Prostate gland (tissue), 2 donors: ENCODE results near the gene GAL3ST1. TPM values are rescaled to one million over a fixed set of nuclear protein-coding genes. Genes with fewer than 3 reads are reported as not detected.
"Not testable (repeated sequence)": the region's sequence is repeated elsewhere in the genome, so short reads cannot be mapped to it uniquely, and the experiment has no call there.

ENCODE experiments used
- DNase-seq: peaks from one replicate; pipeline ENCODE4 v3.0.0-alpha.2; 2019; ENCODE audit warnings: low spot score
- H3K27ac ChIP-seq, 2 donors: fragments of 200-600 bp; sonication (generic); 2 replicates each; pipeline ENCODE4 v1.5.1; 2017 to 2019
- H3K27me3 ChIP-seq: fragments of 200-600 bp; sonication (generic); replicated peaks from 2 replicates; pipeline ENCODE4 v1.5.1; 2019; ENCODE audit not compliant: insufficient read depth
- H3K36me3 ChIP-seq, 2 donors: fragments of 200-600 bp; sonication (generic); 1 replicate in 1 of 2; 2 replicates in 1 of 2; pipeline versions ENCODE4 v1.5.1 to v1.8.1; 2017 to 2019
- H3K4me1 ChIP-seq: fragments of 200-600 bp; sonication (generic); replicated peaks from 2 replicates; pipeline ENCODE4 v1.5.1; 2019
- H3K4me3 ChIP-seq, 2 donors: fragments of 200-600 bp; sonication (generic); 2 replicates each; pipeline ENCODE4 v1.5.1; 2017 to 2019
- H3K9me3 ChIP-seq: fragments of 200-600 bp; sonication (generic); 2 replicates; pipeline ENCODE4 v1.5.1; 2017
- POLR2A ChIP-seq: fragments of 450-650 bp; IDR thresholded peaks from one replicate; pipeline ENCODE4 v1.6.1; 2016; ENCODE audit warnings: antibody characterized with exemption, mild to moderate bottlenecking
- POLR2AphosphoS5 ChIP-seq: sonication (generic); formaldehyde crosslinking; IDR thresholded peaks from one replicate; pipeline ENCODE4 v1.6.1; 2017; ENCODE audit warnings: antibody characterized with exemption
- WGBS: methylation state at CpG from one replicate; pipeline ENCODE4 v1.1.5; 2018; 5-methylcytosine and 5-hydroxymethylcytosine counted together
- intact Hi-C: fragments of 100-400 bp; cut with DNase I; formaldehyde crosslinking; loops from one replicate; pipeline ENCODE4 v1.14.2; 2022
- total RNA-seq, 2 donors: library from RNA; depleted of rRNA; stranded (reverse); fragments of >200 nt; gene quantifications; one replicate each; pipeline ENCODE4 v1.1.0, GENCODE V29; 2016
- TF ChIP-seq, protein P1 (sequence below), 4 experiments: fragments of 200-600 bp in 2 of 4; fragments of 450-650 bp in 2 of 4; sonication (generic) in 2 of 4; IDR thresholded peaks; 1 replicate in 3 of 4; 2 replicates in 1 of 4; pipeline ENCODE4 v1.5.1; 2016 to 2019; ENCODE audit warnings: antibody characterized with exemption in 4 of 4, mild to moderate bottlenecking in 2 of 4, moderate library complexity in 2 of 4

GAL3ST1 gene
- total RNA-seq, 2 donors from 2014 or later, result 1.1 to 9.7 TPM

DNA sequence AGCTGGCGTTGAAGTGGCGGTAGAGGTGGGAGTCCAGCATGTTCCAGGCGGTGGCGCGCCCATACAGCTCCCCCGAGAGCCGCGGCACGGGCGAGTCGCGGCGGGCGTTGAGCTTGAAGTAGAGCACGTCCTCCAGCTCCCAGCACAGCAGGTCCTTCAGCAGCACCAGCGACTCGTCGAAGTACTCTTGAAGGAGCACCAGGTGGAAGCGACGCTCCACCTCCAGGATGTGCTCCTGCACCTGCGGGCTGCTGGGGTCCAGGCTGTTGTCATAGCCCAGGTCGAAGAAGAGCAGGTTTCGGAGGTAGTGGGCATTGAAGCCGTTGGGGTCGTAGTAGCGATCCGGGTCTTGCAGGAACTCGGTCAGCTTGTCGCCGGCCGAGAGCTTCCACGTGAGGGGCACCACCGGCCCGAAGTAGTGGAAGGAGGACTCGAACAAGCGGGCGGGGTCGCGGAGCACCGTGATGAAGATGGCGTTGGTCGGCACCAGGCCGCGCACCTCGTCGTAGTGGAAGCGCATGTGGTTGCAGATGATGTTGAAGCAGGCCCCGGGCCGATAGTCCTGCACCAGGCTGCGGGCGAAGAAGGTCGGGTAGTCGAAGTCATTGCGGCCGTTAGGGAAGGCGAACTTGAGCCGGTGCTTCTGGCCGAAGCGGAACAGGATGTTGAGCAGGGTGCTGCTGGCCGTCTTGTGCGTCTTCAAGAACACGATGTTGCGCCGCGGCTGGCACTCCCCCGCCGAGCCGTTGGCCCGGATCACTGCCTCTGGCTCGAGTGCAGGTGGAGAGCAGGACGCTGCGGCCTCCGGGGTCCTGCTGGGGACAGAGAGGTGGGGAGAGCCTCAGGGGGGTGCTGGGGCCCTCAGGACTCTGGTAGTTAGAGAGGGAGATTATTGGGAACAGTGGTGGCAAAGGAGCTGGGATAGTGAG, 18.9 kb downstream of the GAL3ST1 start:
- WGBS, result 95% methylated on average over 72 of the region's 73 CpGs
- Histone ChIP-seq H3K36me3 (no peaks in the 10 kb centered on the region), H3K27ac (no peak overlapping the region), H3K27me3 (no peaks in the 10 kb centered on the region), H3K4me3 (no peak overlapping the region), H3K4me1 (no peaks in the 10 kb centered on the region), H3K9me3 (no peaks in the 10 kb centered on the region)
- TF ChIP-seq POLR2AphosphoS5 (no peak), POLR2A (no peak)
- TF ChIP-seq, protein P1, sequence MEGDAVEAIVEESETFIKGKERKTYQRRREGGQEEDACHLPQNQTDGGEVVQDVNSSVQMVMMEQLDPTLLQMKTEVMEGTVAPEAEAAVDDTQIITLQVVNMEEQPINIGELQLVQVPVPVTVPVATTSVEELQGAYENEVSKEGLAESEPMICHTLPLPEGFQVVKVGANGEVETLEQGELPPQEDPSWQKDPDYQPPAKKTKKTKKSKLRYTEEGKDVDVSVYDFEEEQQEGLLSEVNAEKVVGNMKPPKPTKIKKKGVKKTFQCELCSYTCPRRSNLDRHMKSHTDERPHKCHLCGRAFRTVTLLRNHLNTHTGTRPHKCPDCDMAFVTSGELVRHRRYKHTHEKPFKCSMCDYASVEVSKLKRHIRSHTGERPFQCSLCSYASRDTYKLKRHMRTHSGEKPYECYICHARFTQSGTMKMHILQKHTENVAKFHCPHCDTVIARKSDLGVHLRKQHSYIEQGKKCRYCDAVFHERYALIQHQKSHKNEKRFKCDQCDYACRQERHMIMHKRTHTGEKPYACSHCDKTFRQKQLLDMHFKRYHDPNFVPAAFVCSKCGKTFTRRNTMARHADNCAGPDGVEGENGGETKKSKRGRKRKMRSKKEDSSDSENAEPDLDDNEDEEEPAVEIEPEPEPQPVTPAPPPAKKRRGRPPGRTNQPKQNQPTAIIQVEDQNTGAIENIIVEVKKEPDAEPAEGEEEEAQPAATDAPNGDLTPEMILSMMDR (IDR thresholded peaks at IDR 0.05), result no peak
- intact Hi-C loops, result no loop called here
- no peak for DNase-seq

DNA sequence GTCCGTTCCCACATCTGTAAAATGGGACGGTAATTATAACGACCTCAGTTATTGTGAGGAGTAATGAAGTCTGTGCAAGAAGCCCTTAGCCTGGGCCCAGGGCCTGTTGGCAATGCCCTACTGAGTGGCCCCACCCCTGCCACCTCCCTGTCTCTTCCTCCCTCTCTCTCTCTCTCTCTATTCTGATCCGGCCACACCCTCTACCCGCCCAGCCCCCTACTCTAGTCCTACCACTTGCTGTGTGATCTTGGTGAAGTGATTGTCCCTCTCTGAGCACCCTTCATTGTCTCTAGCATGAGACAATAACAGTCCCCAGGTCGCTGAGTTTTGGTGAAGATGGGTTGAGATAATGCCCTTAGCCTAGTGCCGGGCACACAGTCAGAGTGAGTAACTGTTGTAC, 20.5 kb downstream of the GAL3ST1 start:
- no peak overlapping the region for H3K27ac ChIP-seq
- intact Hi-C loops, result no loop called here
- H3K4me1 ChIP-seq, result no peaks in the 10 kb centered on the region
- TF ChIP-seq POLR2A (no peak), POLR2AphosphoS5 (no peak)
- TF ChIP-seq, protein P1 (IDR thresholded peaks at IDR 0.05), result no peak
- H3K9me3 ChIP-seq, result no peaks in the 10 kb centered on the region
- H3K36me3 ChIP-seq, result no peaks in the 10 kb centered on the region
- no peak for DNase-seq
- H3K4me3 ChIP-seq, result no peak overlapping the region
- H3K27me3 ChIP-seq, result no peaks in the 10 kb centered on the region
- 84% methylated on average over 7 of the region's 7 CpGs for WGBS

DNA sequence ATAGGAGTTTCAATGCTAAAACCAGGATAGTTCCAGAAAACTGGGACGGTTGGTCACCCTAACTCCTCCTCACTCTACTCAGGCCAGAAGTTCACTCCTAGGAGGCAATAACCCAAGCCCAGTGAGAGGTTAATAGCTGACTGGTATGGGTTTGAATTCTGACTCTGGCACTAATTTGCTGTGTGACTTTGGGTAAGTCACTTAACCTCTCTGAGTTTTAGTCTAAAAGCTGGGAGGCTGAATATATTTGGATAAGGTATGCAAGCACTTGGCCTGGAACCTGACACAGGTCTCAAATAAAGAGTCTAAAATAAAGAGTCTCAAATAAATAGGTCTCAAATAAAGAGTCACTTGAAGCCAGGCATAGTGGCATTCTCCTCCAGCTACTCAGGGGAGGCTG, 21.7 kb downstream of the GAL3ST1 start:
- 0% methylated on average over 1 of the region's 1 CpG for WGBS
- no peak overlapping the region for H3K27ac ChIP-seq
- no peaks in the 10 kb centered on the region for H3K27me3 ChIP-seq
- DNase-seq, result no peak
- no peaks in the 10 kb centered on the region for H3K36me3 ChIP-seq
- H3K4me3 ChIP-seq, result no peak overlapping the region
- intact Hi-C loops, result no loop called here
- no peaks in the 10 kb centered on the region for H3K9me3 ChIP-seq
- H3K4me1 ChIP-seq, result no peaks in the 10 kb centered on the region
- TF ChIP-seq POLR2A (no peak), POLR2AphosphoS5 (no peak)
- TF ChIP-seq, protein P1 (IDR thresholded peaks at IDR 0.05), result no peak

DNA sequence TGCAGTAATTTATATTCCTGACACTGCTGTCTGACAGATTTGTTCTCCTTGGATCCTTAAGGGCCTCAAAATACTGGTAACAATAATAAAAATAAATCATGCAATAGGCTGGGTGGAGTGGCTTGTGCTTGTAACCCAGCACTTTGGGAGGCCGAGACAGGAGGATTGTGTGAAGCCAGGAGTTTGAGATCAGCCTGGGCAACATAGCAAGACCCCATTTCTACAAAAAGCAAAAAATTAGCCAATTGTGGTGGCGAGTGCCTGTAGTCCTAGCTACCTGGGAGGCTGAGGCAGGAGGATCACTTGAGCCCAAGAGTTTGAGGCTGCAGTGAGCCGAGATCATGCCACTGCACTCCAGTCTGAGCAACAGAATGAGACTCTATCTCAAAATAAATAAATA, 22.7 kb downstream of the GAL3ST1 start:
- H3K27me3 ChIP-seq, H3K27ac ChIP-seq, intact Hi-C loops, H3K9me3 ChIP-seq, H3K36me3 ChIP-seq, H3K4me3 ChIP-seq, DNase-seq, H3K4me1 ChIP-seq: not testable (repeated sequence)
- WGBS, result 89% methylated on average over 3 of the region's 3 CpGs

DNA sequence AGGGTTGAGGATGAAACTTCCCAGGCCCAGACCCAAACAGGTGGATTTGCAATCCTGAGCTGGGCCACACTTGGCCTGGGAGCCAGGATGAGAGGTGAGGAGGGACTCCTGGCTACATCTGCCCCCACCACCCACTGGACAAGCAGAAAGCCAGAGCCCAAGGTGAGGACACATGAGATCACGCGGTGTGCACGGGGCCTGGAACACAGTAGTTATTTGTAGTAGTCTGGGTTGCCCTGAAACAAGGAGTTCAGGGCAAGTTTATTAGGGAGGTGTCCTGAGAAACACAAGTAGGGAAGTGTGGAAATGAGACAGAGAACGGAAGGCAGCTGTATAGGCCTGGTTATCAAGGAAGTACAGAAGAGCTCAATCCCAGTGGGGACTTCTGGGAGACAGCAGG, 27.3 kb downstream of the GAL3ST1 start:
- H3K27me3 ChIP-seq, result no peaks in the 10 kb centered on the region
- no peak for DNase-seq
- H3K27ac ChIP-seq, result no peak overlapping the region
- no peaks in the 10 kb centered on the region for H3K4me1 ChIP-seq
- no peaks in the 10 kb centered on the region for H3K9me3 ChIP-seq
- H3K4me3 ChIP-seq, result no peak overlapping the region
- intact Hi-C loops, result no loop called here
- WGBS, result 92% methylated on average over 4 of the region's 4 CpGs
- no peaks in the 10 kb centered on the region for H3K36me3 ChIP-seq
- TF ChIP-seq, protein P1 (IDR thresholded peaks at IDR 0.05), result no peak
- TF ChIP-seq POLR2AphosphoS5, result no peak
- TF ChIP-seq POLR2A, result no peak
